Fibroblast of peridontal ligament (primary cell): ENCODE data around the gene WHAMM.
"Not testable (repeated sequence)": the region's sequence is repeated elsewhere in the genome, so short reads cannot be mapped to it uniquely, and the experiment has no call there.

ENCODE experiments used
- DNase-seq: peaks from one replicate; pipeline ENCODE4 v3.0.0-alpha.2; 2010; ENCODE audit errors: extremely low read depth

WHAMM gene

GRCh38 chr15:82838096-82838735 is 28.8 kb downstream of the WHAMM start:
- no peak for DNase-seq

- DNase-seq = no peak
Observed at GRCh38 chr15:82839136-82839535, 29.7 kb downstream of the WHAMM start.

GRCh38 chr15:82840166-82840565 is 30.7 kb downstream of the WHAMM start:
- no peak for DNase-seq

GRCh38 chr15:82843566-82843965 is 34.1 kb downstream of the WHAMM start:
- no peak for DNase-seq

- DNase-seq = no peak
Observed at GRCh38 chr15:82845686-82846085, 36.3 kb downstream of the WHAMM start.

- no peak for DNase-seq
Observed at GRCh38 chr15:82846621-82847020, 37.2 kb downstream of the WHAMM start.

- no peak for DNase-seq
Observed at GRCh38 chr15:82847703-82848102, 38.3 kb downstream of the WHAMM start.

- no peak for DNase-seq
Observed at GRCh38 chr15:82848241-82848993, 39.0 kb downstream of the WHAMM start.

- peak; percentile 89 for DNase-seq
Observed at GRCh38 chr15:82849556-82850512, 40.4 kb downstream of the WHAMM start.

GRCh38 chr15:82850731-82851130 is 41.3 kb downstream of the WHAMM start:
- DNase-seq = no peak

GRCh38 chr15:82851306-82851850 is 42.0 kb downstream of the WHAMM start:
- DNase-seq = no peak

- peak; percentile 47 for DNase-seq
Observed at GRCh38 chr15:82851981-82852511, 42.6 kb downstream of the WHAMM start.

- no peak for DNase-seq
Observed at GRCh38 chr15:82852941-82853561, 43.6 kb downstream of the WHAMM start.

- DNase-seq = no peak
Observed at GRCh38 chr15:82854554-82854953, 45.1 kb downstream of the WHAMM start.

- DNase-seq = peak; percentile 19
Observed at GRCh38 chr15:82855286-82856100, 46.1 kb downstream of the WHAMM start.

- DNase-seq = no peak
Observed at GRCh38 chr15:82856397-82857170, 47.2 kb downstream of the WHAMM start.

GRCh38 chr15:82858932-82859331 is 49.5 kb downstream of the WHAMM start:
- DNase-seq = no peak

GRCh38 chr15:82862886-82863285 is 53.5 kb downstream of the WHAMM start:
- no peak for DNase-seq

- no peak for DNase-seq
Observed at GRCh38 chr15:82864967-82865366, 55.5 kb downstream of the WHAMM start.

- DNase-seq = not testable (repeated sequence)
Observed at GRCh38 chr15:82865581-82865980, 56.2 kb downstream of the WHAMM start.
